ENCODE results near the gene NOD2.

- TF ChIP-seq POLR2A (IDR thresholded peaks at IDR 0.05): no peak
- TF ChIP-seq CTCF (IDR thresholded peaks at IDR 0.05): no peak
These were observed 19.6 kb downstream of the NOD2 start for GRCh38 chr16:50712956-50713355.

Data from uterus (tissue), 2 donors.